HepG2 (cell line): ENCODE measurements around the gene DEDD2. TPM values are rescaled to one million over a fixed set of nuclear protein-coding genes. Genes with fewer than 3 reads are reported as not detected.
A peak's percentile ranks its signal among the peaks of the same experiment; 100 is the strongest.

Experiments
- GRHL1 ChIP-seq: sonication (generic); formaldehyde crosslinking; conservative IDR thresholded peaks from 2 replicates; pipeline ENCODE4 v1.8.0; 2022; ENCODE audit warnings: missing genetic modification reagents
- GTF2F1 ChIP-seq: fragments of 150-350 bp; IDR thresholded peaks from 2 replicates; pipeline ENCODE4 v1.6.1; 2014; ENCODE audit warnings: low read length
- RARA ChIP-seq: IDR thresholded peaks from 2 replicates; pipeline ENCODE4 v1.6.1; 2016; ENCODE audit warnings: missing genetic modification reagents, missing compliant biosample characterization
- SMC3 ChIP-seq: IDR thresholded peaks from 2 replicates; pipeline ENCODE4 v1.6.1; 2011; ENCODE audit warnings: low read length, improper control_type of control experiment
- TFE3 ChIP-seq: IDR thresholded peaks from 2 replicates; pipeline ENCODE4 v1.6.1; 2016
- TOPORS ChIP-seq: sonication (generic); formaldehyde crosslinking; IDR thresholded peaks from 2 replicates; pipeline ENCODE4 v1.8.0; 2023; ENCODE audit warnings: mild to moderate bottlenecking, missing genetic modification reagents
- YEATS4 ChIP-seq: sonication (generic); formaldehyde crosslinking; IDR thresholded peaks from 2 replicates; pipeline ENCODE4 v1.4.0; 2020; ENCODE audit warnings: missing genetic modification reagents, borderline replicate concordance
- ZEB1 ChIP-seq: IDR thresholded peaks from 2 replicates; pipeline ENCODE4 v1.6.1; 2012; ENCODE audit warnings: mild to moderate bottlenecking, low read depth, inconsistent platforms; ENCODE audit not compliant: insufficient replicate concordance
- ZNF225 ChIP-seq: sonication (generic); formaldehyde crosslinking; IDR thresholded peaks from 2 replicates; pipeline ENCODE4 v1.4.0; 2020; ENCODE audit warnings: mild to moderate bottlenecking, missing genetic modification reagents
- ZNF549 ChIP-seq: sonication (generic); formaldehyde crosslinking; IDR thresholded peaks from 2 replicates; pipeline ENCODE4 v1.5.0; 2020; ENCODE audit warnings: missing genetic modification reagents
- ZSCAN9 ChIP-seq: IDR thresholded peaks from 2 replicates; pipeline ENCODE4 v1.6.1; 2016; ENCODE audit warnings: borderline replicate concordance
- polyA plus RNA-seq, 8 experiments: library from polyadenylated mRNA; depleted of rRNA in 3 of 8; stranded (reverse) in 7 of 8; unstranded in 1 of 8; fragments of >200 nt; fragmentation: Illumina TruSeq in 4 of 8; extraction: Trizol in 4 of 8; gene quantifications; 2 replicates each; pipeline versions ENCODE4 v1.2.1 to v1.2.3, GENCODE V29; 2011 to 2016; ENCODE audit warnings: low read depth in 4 of 8, missing spikeins in 1 of 8, mixed read lengths in 1 of 8; ENCODE audit not compliant: insufficient read depth in 1 of 8
- total RNA-seq, 5 experiments: library from RNA; depleted of rRNA; stranded (reverse); fragments of >200 nt; fragmentation: Illumina TruSeq; extraction: Trizol; gene quantifications; 2 replicates each; pipeline ENCODE4 v1.2.3, GENCODE V29; 2016; ENCODE audit warnings: low read depth in 1 of 5
- TF ChIP-seq, protein P1 (sequence below): sonication (generic); formaldehyde crosslinking; IDR thresholded peaks from 2 replicates; pipeline ENCODE4 v1.5.0; 2020; ENCODE audit warnings: mild to moderate bottlenecking, missing genetic modification reagents, borderline replicate concordance
- TF ChIP-seq, protein P2 (sequence below): sonication (generic); formaldehyde crosslinking; IDR thresholded peaks from 2 replicates; pipeline ENCODE4 v1.5.1; 2020; ENCODE audit warnings: missing genetic modification reagents, mild to moderate bottlenecking, borderline replicate concordance

DEDD2 gene
- total and polyA plus RNA-seq, 2 of the 13 experiments (the other 11 are each of a cell fraction or from before 2014, with no cell fraction given) = 19.2 to 24.7 TPM

DNA sequence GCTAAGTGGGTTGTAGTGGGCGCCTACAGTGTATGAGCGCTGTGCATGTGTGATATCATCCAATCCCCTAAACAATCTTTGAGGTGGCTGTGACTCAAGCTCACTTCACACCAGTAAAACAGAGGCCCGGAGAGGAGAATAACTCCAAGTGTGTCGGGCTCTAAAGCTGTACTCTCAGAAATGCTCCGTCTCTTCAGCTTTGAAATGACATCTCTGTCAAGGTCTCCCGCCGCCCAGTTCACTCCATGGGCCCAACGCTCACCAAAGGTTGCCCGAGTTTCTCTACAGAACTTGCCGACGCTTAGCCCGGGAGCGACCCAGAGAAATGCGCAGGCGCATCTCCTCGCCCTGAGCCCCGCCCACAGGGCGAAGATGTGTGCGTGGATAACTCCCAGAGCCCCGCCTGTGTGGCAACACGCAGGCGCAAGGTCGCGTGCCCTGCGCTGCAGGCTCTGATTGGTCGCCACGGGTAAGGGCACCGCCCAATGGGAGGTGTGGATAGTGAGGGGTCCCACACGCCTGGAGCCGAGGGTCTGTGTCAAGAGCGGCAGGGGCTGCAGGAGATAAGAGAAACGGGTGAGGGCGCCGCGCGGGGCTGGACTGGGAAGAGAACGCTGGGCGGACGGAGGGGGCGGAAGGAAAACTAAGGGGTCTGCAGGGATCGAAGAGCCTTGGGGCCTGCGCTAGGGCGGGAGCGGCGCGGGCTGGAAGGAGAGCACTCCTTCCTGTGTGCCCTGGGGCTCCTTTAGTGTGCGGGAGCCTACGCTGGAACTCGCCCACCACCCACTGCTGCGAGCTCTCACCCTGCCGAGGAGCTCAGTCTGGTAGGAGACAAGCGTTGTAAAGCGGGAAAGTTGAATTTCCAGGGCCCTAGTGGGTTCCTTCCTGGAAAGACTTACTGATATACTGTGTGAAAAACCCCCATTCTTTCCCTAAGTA is 2.6 kb upstream of the DEDD2 start, which contains the start of gene ZNF526 (continued):
- TF ChIP-seq, protein P1, sequence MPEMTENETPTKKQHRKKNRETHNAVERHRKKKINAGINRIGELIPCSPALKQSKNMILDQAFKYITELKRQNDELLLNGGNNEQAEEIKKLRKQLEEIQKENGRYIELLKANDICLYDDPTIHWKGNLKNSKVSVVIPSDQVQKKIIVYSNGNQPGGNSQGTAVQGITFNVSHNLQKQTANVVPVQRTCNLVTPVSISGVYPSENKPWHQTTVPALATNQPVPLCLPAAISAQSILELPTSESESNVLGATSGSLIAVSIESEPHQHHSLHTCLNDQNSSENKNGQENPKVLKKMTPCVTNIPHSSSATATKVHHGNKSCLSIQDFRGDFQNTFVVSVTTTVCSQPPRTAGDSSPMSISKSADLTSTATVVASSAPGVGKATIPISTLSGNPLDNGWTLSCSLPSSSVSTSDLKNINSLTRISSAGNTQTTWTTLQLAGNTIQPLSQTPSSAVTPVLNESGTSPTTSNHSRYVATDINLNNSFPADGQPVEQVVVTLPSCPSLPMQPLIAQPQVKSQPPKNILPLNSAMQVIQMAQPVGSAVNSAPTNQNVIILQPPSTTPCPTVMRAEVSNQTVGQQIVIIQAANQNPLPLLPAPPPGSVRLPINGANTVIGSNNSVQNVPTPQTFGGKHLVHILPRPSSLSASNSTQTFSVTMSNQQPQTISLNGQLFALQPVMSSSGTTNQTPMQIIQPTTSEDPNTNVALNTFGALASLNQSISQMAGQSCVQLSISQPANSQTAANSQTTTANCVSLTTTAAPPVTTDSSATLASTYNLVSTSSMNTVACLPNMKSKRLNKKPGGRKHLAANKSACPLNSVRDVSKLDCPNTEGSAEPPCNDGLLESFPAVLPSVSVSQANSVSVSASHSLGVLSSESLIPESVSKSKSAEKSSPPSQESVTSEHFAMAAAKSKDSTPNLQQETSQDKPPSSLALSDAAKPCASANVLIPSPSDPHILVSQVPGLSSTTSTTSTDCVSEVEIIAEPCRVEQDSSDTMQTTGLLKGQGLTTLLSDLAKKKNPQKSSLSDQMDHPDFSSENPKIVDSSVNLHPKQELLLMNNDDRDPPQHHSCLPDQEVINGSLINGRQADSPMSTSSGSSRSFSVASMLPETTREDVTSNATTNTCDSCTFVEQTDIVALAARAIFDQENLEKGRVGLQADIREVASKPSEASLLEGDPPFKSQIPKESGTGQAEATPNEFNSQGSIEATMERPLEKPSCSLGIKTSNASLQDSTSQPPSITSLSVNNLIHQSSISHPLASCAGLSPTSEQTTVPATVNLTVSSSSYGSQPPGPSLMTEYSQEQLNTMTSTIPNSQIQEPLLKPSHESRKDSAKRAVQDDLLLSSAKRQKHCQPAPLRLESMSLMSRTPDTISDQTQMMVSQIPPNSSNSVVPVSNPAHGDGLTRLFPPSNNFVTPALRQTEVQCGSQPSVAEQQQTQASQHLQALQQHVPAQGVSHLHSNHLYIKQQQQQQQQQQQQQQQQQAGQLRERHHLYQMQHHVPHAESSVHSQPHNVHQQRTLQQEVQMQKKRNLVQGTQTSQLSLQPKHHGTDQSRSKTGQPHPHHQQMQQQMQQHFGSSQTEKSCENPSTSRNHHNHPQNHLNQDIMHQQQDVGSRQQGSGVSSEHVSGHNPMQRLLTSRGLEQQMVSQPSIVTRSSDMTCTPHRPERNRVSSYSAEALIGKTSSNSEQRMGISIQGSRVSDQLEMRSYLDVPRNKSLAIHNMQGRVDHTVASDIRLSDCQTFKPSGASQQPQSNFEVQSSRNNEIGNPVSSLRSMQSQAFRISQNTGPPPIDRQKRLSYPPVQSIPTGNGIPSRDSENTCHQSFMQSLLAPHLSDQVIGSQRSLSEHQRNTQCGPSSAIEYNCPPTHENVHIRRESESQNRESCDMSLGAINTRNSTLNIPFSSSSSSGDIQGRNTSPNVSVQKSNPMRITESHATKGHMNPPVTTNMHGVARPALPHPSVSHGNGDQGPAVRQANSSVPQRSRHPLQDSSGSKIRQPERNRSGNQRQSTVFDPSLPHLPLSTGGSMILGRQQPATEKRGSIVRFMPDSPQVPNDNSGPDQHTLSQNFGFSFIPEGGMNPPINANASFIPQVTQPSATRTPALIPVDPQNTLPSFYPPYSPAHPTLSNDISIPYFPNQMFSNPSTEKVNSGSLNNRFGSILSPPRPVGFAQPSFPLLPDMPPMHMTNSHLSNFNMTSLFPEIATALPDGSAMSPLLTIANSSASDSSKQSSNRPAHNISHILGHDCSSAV (CRISPR knock-in tag) = no peak
- peak; percentile 83; the same call in 1 of the 2 replicates for TF ChIP-seq YEATS4
- TF ChIP-seq TFE3 (CRISPR knock-in tag) = peak; percentile 43; the same call in 1 of the 2 replicates
- peak; percentile 85; the same call in 1 of the 2 replicates for TF ChIP-seq ZSCAN9 (CRISPR knock-in tag)
- no peak for TF ChIP-seq ZEB1
- no peak; the same call in 1 of the 2 replicates for TF ChIP-seq SMC3
- TF ChIP-seq GTF2F1 = no peak
- TF ChIP-seq ZNF225 = peak; percentile 56; the same call in 1 of the 2 replicates
- TF ChIP-seq ZNF549 (CRISPR knock-in tag) = no peak
- TF ChIP-seq GRHL1 = no peak
- TF ChIP-seq, protein P2, sequence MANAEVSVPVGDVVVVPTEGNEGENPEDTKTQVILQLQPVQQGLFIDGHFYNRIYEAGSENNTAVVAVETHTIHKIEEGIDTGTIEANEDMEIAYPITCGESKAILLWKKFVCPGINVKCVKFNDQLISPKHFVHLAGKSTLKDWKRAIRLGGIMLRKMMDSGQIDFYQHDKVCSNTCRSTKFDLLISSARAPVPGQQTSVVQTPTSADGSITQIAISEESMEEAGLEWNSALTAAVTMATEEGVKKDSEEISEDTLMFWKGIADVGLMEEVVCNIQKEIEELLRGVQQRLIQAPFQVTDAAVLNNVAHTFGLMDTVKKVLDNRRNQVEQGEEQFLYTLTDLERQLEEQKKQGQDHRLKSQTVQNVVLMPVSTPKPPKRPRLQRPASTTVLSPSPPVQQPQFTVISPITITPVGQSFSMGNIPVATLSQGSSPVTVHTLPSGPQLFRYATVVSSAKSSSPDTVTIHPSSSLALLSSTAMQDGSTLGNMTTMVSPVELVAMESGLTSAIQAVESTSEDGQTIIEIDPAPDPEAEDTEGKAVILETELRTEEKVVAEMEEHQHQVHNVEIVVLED = peak; percentile 79; the same call in 1 of the 2 replicates
- TF ChIP-seq TOPORS = no peak
- TF ChIP-seq RARA (CRISPR knock-in tag) = no peak
